ENCODE data around the gene MYRIP.

DNA sequence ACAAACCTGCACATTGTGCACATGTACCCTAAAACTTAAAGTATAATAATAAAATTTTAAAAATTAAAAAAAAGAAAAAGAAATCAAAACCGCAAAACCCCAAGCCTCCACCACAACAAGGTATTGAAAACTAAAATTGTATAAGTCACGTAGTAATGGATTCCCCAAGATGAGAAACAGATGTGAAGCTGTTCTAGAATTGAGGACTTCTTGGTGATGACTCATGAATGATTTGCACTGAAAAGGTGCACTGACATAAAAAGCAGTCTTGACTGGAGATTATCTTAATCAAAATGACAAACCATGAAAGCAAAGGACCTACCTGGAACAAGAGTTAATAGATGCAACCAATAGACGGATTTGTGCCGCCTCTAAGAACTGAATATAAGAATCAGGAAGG, 225.8 kb downstream of the MYRIP start:
- TF ChIP-seq, protein P1, sequence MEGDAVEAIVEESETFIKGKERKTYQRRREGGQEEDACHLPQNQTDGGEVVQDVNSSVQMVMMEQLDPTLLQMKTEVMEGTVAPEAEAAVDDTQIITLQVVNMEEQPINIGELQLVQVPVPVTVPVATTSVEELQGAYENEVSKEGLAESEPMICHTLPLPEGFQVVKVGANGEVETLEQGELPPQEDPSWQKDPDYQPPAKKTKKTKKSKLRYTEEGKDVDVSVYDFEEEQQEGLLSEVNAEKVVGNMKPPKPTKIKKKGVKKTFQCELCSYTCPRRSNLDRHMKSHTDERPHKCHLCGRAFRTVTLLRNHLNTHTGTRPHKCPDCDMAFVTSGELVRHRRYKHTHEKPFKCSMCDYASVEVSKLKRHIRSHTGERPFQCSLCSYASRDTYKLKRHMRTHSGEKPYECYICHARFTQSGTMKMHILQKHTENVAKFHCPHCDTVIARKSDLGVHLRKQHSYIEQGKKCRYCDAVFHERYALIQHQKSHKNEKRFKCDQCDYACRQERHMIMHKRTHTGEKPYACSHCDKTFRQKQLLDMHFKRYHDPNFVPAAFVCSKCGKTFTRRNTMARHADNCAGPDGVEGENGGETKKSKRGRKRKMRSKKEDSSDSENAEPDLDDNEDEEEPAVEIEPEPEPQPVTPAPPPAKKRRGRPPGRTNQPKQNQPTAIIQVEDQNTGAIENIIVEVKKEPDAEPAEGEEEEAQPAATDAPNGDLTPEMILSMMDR (IDR thresholded peaks at IDR 0.05; ENCODE audit: low read depth, low read length, poor library complexity, severe bottlenecking), result no peak
- no peak for TF ChIP-seq EZH2phosphoT487 (IDR thresholded peaks at IDR 0.05; ENCODE audit: borderline replicate concordance, low read length)

Measured in DOHH2 (cell line).